ENCODE data around the gene VPS13A. TPM values are rescaled to one million over a fixed set of nuclear protein-coding genes. Genes with fewer than 3 reads are reported as not detected.

Gene VPS13A
- total RNA-seq, 1 donor from 2014 or later, result 18.8 TPM

GRCh38 chr9:77149879-77150278, 27.5 kb upstream of the VPS13A start:
- DNase-seq (ENCODE audit: low spot score in 2 of 2), result no peak
- Histone ChIP-seq H3K27ac (no peak overlapping the region), H3K36me3 (no peaks in the 10 kb centered on the region), H3K9me3 (no peaks in the 10 kb centered on the region), H3K4me1 (no peaks in the 10 kb centered on the region), H3K4me3 (no peak overlapping the region), H3K27me3 (no peaks in the 10 kb centered on the region)
- no peak for TF ChIP-seq CTCF (IDR thresholded peaks at IDR 0.05)
- intact Hi-C loops (cut with DNase I), result loop anchor here (2.0 kb wide), 1 partner anchor 701 kb away; no protein-coding TSS in a partner anchor

GRCh38 chr9:77152289-77152688, 25.0 kb upstream of the VPS13A start:
- Histone ChIP-seq H3K4me1 (no peaks in the 10 kb centered on the region), H3K27ac (no peak overlapping the region), H3K4me3 (no peak overlapping the region), H3K36me3 (no peaks in the 10 kb centered on the region), H3K27me3 (no peaks in the 10 kb centered on the region), H3K9me3 (no peaks in the 10 kb centered on the region)
- no peak for DNase-seq (ENCODE audit: low spot score in 2 of 2)
- TF ChIP-seq CTCF (IDR thresholded peaks at IDR 0.05), result no peak
- intact Hi-C loops (cut with DNase I), result no loop called here

- no peak for TF ChIP-seq CTCF (IDR thresholded peaks at IDR 0.05)
- DNase-seq (ENCODE audit: low spot score in 2 of 2), result no peak
- no peaks in the 10 kb centered on the region for H3K27me3 ChIP-seq
- no peak overlapping the region for H3K4me3 ChIP-seq
- H3K27ac ChIP-seq, result no peak overlapping the region
- H3K4me1 ChIP-seq, result no peaks in the 10 kb centered on the region
- no peaks in the 10 kb centered on the region for H3K36me3 ChIP-seq
- H3K9me3 ChIP-seq, result no peaks in the 10 kb centered on the region
- intact Hi-C loops (cut with DNase I), result no loop called here
Observed at GRCh38 chr9:77156646-77157371, 20.5 kb upstream of the VPS13A start.

- H3K4me1 ChIP-seq, result no peaks in the 10 kb centered on the region
- H3K9me3 ChIP-seq, result no peaks in the 10 kb centered on the region
- H3K36me3 ChIP-seq, result no peaks in the 10 kb centered on the region
- TF ChIP-seq CTCF (IDR thresholded peaks at IDR 0.05), result no peak
- no peak overlapping the region for H3K27ac ChIP-seq
- intact Hi-C loops (cut with DNase I), result no loop called here
- DNase-seq (ENCODE audit: low spot score in 2 of 2), result no peak
- H3K4me3 ChIP-seq, result no peak overlapping the region
- H3K27me3 ChIP-seq, result no peaks in the 10 kb centered on the region
Observed at GRCh38 chr9:77158772-77159513, 18.4 kb upstream of the VPS13A start.

- no peak overlapping the region for H3K27ac ChIP-seq
- H3K27me3 ChIP-seq, result no peaks in the 10 kb centered on the region
- H3K9me3 ChIP-seq, result no peaks in the 10 kb centered on the region
- no peaks in the 10 kb centered on the region for H3K4me1 ChIP-seq
- intact Hi-C loops (cut with DNase I), result no loop called here
- DNase-seq (ENCODE audit: low spot score in 2 of 2), result no peak
- no peaks in the 10 kb centered on the region for H3K36me3 ChIP-seq
- no peak for TF ChIP-seq CTCF (IDR thresholded peaks at IDR 0.05)
- H3K4me3 ChIP-seq, result no peak overlapping the region
Observed at GRCh38 chr9:77161191-77161590, 16.1 kb upstream of the VPS13A start.

Measured in ascending aorta (tissue), 2 donors.